Hepatocyte (in vitro differentiated cells): Measurements from ENCODE around the gene SMKR1. TPM values are rescaled to one million over a fixed set of nuclear protein-coding genes. Genes with fewer than 3 reads are reported as not detected.

Source experiments
- DNase-seq: peaks from one replicate; pipeline ENCODE4 v3.0.0-alpha.2; 2016; ENCODE audit warnings: low spot score
- H2AFZ ChIP-seq: fragments of 200-600 bp; sonication (generic); 2 replicates; pipeline ENCODE4 v1.6.0; 2016; ENCODE audit warnings: antibody characterized with exemption, mild to moderate bottlenecking
- H3K27ac ChIP-seq: fragments of 200-600 bp; sonication (generic); 2 replicates; pipeline ENCODE4 v1.5.1; 2016; ENCODE audit warnings: mild to moderate bottlenecking
- H3K27me3 ChIP-seq: fragments of 200-600 bp; sonication (generic); 2 replicates; pipeline ENCODE4 v1.6.1; 2016
- H3K36me3 ChIP-seq: fragments of 200-600 bp; sonication (generic); replicated peaks from 2 replicates; pipeline ENCODE4 v1.5.1; 2016; ENCODE audit warnings: low read depth; ENCODE audit not compliant: insufficient read depth
- H3K4me1 ChIP-seq: fragments of 200-600 bp; sonication (generic); 2 replicates; pipeline ENCODE4 v1.5.1; 2016; ENCODE audit warnings: mild to moderate bottlenecking, moderate library complexity; ENCODE audit not compliant: insufficient read depth
- H3K4me2 ChIP-seq: fragments of 200-600 bp; sonication (generic); 2 replicates; pipeline ENCODE4 v1.6.0; 2016
- H3K4me3 ChIP-seq: fragments of 200-600 bp; sonication (generic); 2 replicates; pipeline ENCODE4 v1.5.1; 2016; ENCODE audit warnings: mild to moderate bottlenecking
- H3K79me2 ChIP-seq: fragments of 200-600 bp; sonication (generic); 2 replicates; pipeline ENCODE4 v1.6.0; 2017; ENCODE audit warnings: mild to moderate bottlenecking
- H3K9me2 ChIP-seq: fragments of 200-600 bp; sonication (generic); replicated peaks from 2 replicates; pipeline ENCODE4 v1.6.0; 2017; ENCODE audit warnings: mild to moderate bottlenecking; ENCODE audit not compliant: insufficient read depth
- H3K9me3 ChIP-seq: fragments of 200-600 bp; sonication (generic); 2 replicates; pipeline ENCODE4 v1.5.1; 2016; ENCODE audit warnings: low read depth, mild to moderate bottlenecking
- H4K20me1 ChIP-seq: fragments of 200-600 bp; sonication (generic); 2 replicates; pipeline ENCODE4 v1.6.0; 2016; ENCODE audit warnings: mild to moderate bottlenecking; ENCODE audit not compliant: insufficient read depth, poor library complexity, severe bottlenecking
- EZH2 ChIP-seq: fragments of 200-600 bp; sonication (generic); IDR thresholded peaks from 2 replicates; pipeline ENCODE4 v1.6.1; 2016; ENCODE audit warnings: antibody characterized with exemption, mild to moderate bottlenecking, borderline replicate concordance
- EZH2phosphoT487 ChIP-seq: fragments of 200-600 bp; sonication (generic); IDR thresholded peaks from one replicate; pipeline ENCODE4 v1.6.1; 2018; ENCODE audit warnings: antibody characterized with exemption, mild to moderate bottlenecking, low read depth, moderate library complexity; ENCODE audit not compliant: unreplicated experiment, severe bottlenecking
- WGBS: methylation state at CpG from one replicate; pipeline ENCODE4 v1.1.6; 2016; ENCODE audit warnings: low lambda C conversion rate; ENCODE audit errors: missing lambda C conversion rate; 5-methylcytosine and 5-hydroxymethylcytosine counted together
- polyA plus RNA-seq: library from polyadenylated mRNA; unstranded; fragments of >200 nt; fragmentation: Nextera tagmentation; extraction: Ambion mirVana; gene quantifications from 2 replicates; pipeline ENCODE4 v1.2.1, GENCODE V29; 2016
- total RNA-seq: library from RNA; depleted of rRNA; stranded (reverse); fragments of >200 nt; gene quantifications from 2 replicates; pipeline ENCODE4 v1.2.3, GENCODE V29; 2014
- TF ChIP-seq, protein P1 (sequence below): fragments of 200-600 bp; sonication (generic); IDR thresholded peaks from 2 replicates; pipeline ENCODE4 v1.5.1; 2016; ENCODE audit warnings: antibody characterized with exemption, mild to moderate bottlenecking; ENCODE audit not compliant: poor library complexity

SMKR1 gene
- total and polyA plus RNA-seq, 2 experiments from 2014 or later: 0.37 TPM; not detected in 1

DNA sequence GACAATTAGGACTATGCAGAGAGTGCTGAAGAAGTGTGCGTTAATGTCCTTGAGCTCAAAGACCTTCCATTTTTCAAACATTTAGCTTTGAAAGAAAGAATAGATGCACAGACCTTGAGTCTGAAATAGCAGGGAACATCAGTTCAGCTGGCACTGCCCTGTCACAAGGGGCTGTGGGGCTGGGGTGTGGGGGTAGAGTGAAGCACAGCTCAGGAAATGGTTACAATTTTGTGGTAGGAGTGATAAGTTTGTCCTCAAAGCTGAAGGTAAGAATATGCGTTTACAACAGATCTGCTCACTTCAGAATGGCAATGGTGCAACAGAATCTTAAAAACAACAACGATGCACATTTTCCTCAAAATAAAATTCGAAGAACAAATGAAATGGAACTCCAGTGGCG is 33.6 kb downstream of the SMKR1 start:
- no peaks in the 10 kb centered on the region for H3K36me3 ChIP-seq
- H2AFZ ChIP-seq: no peak overlapping the region
- no peak for DNase-seq
- H3K4me2 ChIP-seq: no peak overlapping the region
- TF ChIP-seq EZH2 (no peak), EZH2phosphoT487 (no peak)
- TF ChIP-seq, protein P1, sequence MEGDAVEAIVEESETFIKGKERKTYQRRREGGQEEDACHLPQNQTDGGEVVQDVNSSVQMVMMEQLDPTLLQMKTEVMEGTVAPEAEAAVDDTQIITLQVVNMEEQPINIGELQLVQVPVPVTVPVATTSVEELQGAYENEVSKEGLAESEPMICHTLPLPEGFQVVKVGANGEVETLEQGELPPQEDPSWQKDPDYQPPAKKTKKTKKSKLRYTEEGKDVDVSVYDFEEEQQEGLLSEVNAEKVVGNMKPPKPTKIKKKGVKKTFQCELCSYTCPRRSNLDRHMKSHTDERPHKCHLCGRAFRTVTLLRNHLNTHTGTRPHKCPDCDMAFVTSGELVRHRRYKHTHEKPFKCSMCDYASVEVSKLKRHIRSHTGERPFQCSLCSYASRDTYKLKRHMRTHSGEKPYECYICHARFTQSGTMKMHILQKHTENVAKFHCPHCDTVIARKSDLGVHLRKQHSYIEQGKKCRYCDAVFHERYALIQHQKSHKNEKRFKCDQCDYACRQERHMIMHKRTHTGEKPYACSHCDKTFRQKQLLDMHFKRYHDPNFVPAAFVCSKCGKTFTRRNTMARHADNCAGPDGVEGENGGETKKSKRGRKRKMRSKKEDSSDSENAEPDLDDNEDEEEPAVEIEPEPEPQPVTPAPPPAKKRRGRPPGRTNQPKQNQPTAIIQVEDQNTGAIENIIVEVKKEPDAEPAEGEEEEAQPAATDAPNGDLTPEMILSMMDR: no peak
- WGBS: 79% methylated on average over 5 of the region's 5 CpGs
- H3K27me3 ChIP-seq: no peaks in the 10 kb centered on the region
- H3K4me3 ChIP-seq: no peak overlapping the region
- H3K79me2 ChIP-seq: no peaks in the 10 kb centered on the region
- H3K9me2 ChIP-seq: no peaks in the 10 kb centered on the region
- no peaks in the 10 kb centered on the region for H4K20me1 ChIP-seq
- H3K4me1 ChIP-seq: no peaks in the 10 kb centered on the region
- no peaks in the 10 kb centered on the region for H3K9me3 ChIP-seq
- no peak overlapping the region for H3K27ac ChIP-seq

DNA sequence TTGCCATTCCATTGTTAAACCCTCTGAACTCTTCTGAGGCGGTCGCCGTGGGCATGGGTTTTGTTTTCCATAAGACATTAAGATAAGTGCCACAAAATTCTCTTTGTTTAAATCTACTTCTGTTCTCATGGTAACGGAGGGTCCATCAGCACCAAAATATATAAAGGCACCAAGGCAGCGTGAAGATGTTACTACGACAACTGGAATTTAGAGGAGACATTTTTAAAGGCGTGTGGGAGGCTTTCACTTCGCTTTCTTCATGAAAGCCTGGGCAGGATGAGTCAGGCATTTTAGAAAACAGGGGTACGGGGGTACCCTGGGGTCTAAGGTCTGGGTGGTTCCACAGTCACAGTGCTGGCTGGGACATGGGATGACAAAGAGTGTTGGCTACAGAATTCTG is 34.0 kb downstream of the SMKR1 start:
- Histone ChIP-seq H3K4me1 (no peaks in the 10 kb centered on the region), H3K27me3 (no peaks in the 10 kb centered on the region), H3K9me3 (no peaks in the 10 kb centered on the region), H3K4me3 (no peak overlapping the region), H3K79me2 (no peaks in the 10 kb centered on the region), H3K27ac (no peak overlapping the region), H2AFZ (no peak overlapping the region), H3K36me3 (no peaks in the 10 kb centered on the region), H4K20me1 (no peaks in the 10 kb centered on the region), H3K9me2 (no peaks in the 10 kb centered on the region), H3K4me2 (no peak overlapping the region)
- TF ChIP-seq, protein P1: no peak
- no peak for TF ChIP-seq EZH2phosphoT487
- no peak for TF ChIP-seq EZH2
- WGBS: 86% methylated on average over 9 of the region's 9 CpGs
- DNase-seq: no peak

DNA sequence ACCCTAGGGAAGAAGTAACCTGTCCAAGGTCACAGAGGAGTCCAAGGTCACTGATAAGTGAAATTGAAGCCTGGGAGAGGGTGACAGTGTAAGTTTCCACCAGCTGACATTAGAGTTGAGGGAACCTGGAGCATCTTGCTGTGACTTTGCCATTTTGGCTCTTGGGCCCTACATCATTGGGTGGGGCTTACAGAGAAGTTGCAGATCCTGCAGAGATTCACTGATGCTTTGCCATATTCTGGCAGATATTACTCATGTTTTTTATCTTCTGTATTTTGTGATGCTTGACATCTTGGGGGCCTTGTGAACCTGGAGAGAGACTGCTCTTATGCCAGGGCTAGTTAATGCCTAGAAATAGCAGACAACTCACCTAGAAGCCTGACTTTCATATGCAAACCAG is 36.5 kb downstream of the SMKR1 start:
- H3K9me2 ChIP-seq: no peaks in the 10 kb centered on the region
- no peak overlapping the region for H3K4me3 ChIP-seq
- no peaks in the 10 kb centered on the region for H3K79me2 ChIP-seq
- H4K20me1 ChIP-seq: no peaks in the 10 kb centered on the region
- no peak for DNase-seq
- TF ChIP-seq EZH2 (no peak), EZH2phosphoT487 (no peak)
- TF ChIP-seq, protein P1: no peak
- H3K36me3 ChIP-seq: no peaks in the 10 kb centered on the region
- H3K9me3 ChIP-seq: no peaks in the 10 kb centered on the region
- H3K4me2 ChIP-seq: no peak overlapping the region
- H3K27ac ChIP-seq: no peak overlapping the region
- no peaks in the 10 kb centered on the region for H3K4me1 ChIP-seq
- no peak overlapping the region for H2AFZ ChIP-seq
- no peaks in the 10 kb centered on the region for H3K27me3 ChIP-seq

- Histone ChIP-seq H3K27me3 (no peaks in the 10 kb centered on the region), H2AFZ (no peak overlapping the region), H4K20me1 (no peaks in the 10 kb centered on the region), H3K4me1 (no peaks in the 10 kb centered on the region), H3K4me3 (no peak overlapping the region), H3K36me3 (no peaks in the 10 kb centered on the region), H3K27ac (no peak overlapping the region), H3K9me2 (no peaks in the 10 kb centered on the region), H3K9me3 (no peaks in the 10 kb centered on the region), H3K79me2 (no peaks in the 10 kb centered on the region), H3K4me2 (no peak overlapping the region)
- TF ChIP-seq EZH2phosphoT487 (no peak), EZH2 (no peak)
- TF ChIP-seq, protein P1: no peak
- WGBS: 82% methylated on average over 10 of the region's 10 CpGs
- DNase-seq: no peak
These were observed 38.0 kb downstream of the SMKR1 start for GRCh38 chr7:129540340-129540739.
